H1 (cell line): ENCODE results near the gene SPSB1. TPM values are rescaled to one million over a fixed set of nuclear protein-coding genes. Genes with fewer than 3 reads are reported as not detected.

Source experiments
- CTCF ChIA-PET: fragments of 300-600 bp; sonication (Branson Sonifier 250); formaldehyde crosslinking; loops from one replicate; lab custom pipeline; 2021; ENCODE audit not compliant: partially characterized antibody; lab: Charles Lee
- POLR2A ChIA-PET: fragments of 300-600 bp; sonication (Branson Sonifier 250); formaldehyde crosslinking; loops from one replicate; lab custom pipeline; 2021; ENCODE audit warnings: inconsistent platforms; ENCODE audit not compliant: partially characterized antibody; lab: Charles Lee
- DNase-seq, 2 experiments: peaks; one replicate each; pipeline versions ENCODE4 v3.0.0 to v3.0.0-alpha.2; 2010 to 2022; ENCODE audit warnings: low spot score in 2 of 2, low read depth in 1 of 2, mixed read lengths in 1 of 2
- FAIRE-seq: peaks from 2 replicates; lab custom pipeline; 2011; peaks lifted over from hg19 to GRCh38; lab: Jason Lieb, UNC
- H2AFZ ChIP-seq: 2 replicates; pipeline ENCODE4 v1.8.1; 2012; ENCODE audit warnings: low read length, inconsistent platforms
- H2AK5ac ChIP-seq: 2 replicates; pipeline ENCODE4 v1.6.1; 2013; ENCODE audit warnings: low read depth, low read length
- H2BK120ac ChIP-seq: replicated peaks from 2 replicates; pipeline ENCODE3; 2013; ENCODE audit warnings: low read depth, low read length, inconsistent platforms
- H2BK12ac ChIP-seq: 2 replicates; pipeline ENCODE4 v1.6.1; 2013; ENCODE audit warnings: low read depth, low read length
- H2BK15ac ChIP-seq: 2 replicates; pipeline ENCODE4 v1.6.1; 2013; ENCODE audit warnings: low read length
- H2BK20ac ChIP-seq: 2 replicates; pipeline ENCODE4 v1.6.1; 2013; ENCODE audit warnings: low read length
- H2BK5ac ChIP-seq: 2 replicates; pipeline ENCODE4 v1.6.1; 2013; ENCODE audit warnings: low read depth, low read length
- H3K14ac ChIP-seq: 2 replicates; pipeline ENCODE4 v1.6.1; 2013; ENCODE audit warnings: inconsistent platforms; ENCODE audit not compliant: insufficient read length
- H3K18ac ChIP-seq: 2 replicates; pipeline ENCODE4 v1.6.1; 2013; ENCODE audit warnings: low read length; ENCODE audit errors: extremely low read depth
- H3K23ac ChIP-seq: 2 replicates; pipeline ENCODE4 v1.6.1; 2013; ENCODE audit warnings: inconsistent platforms; ENCODE audit not compliant: insufficient read length
- H3K23me2 ChIP-seq: 2 replicates; pipeline ENCODE4 v1.6.1; 2013; ENCODE audit warnings: low read depth, low read length
- H3K27ac ChIP-seq: 2 replicates; pipeline ENCODE4 v1.6.1; 2011; ENCODE audit warnings: low read depth, low read length, inconsistent platforms
- H3K27me3 ChIP-seq, 4 experiments: replicated peaks in 1 of 4; 1 replicate in 1 of 4; 2 replicates in 3 of 4; pipeline versions ENCODE4 v1.6.1 to v1.8.1; 2011 to 2013; ENCODE audit warnings: low read length in 3 of 4, mild to moderate bottlenecking in 3 of 4, inconsistent platforms in 2 of 4, mixed read lengths in 2 of 4, moderate library complexity in 1 of 4; ENCODE audit not compliant: control insufficient read depth in 3 of 4, insufficient read depth in 3 of 4; ENCODE audit errors: extremely low read depth in 1 of 4
- H3K36me3 ChIP-seq, 4 experiments: 2 replicates each; pipeline versions ENCODE4 v1.6.1 to v1.8.1; 2011 to 2013; ENCODE audit warnings: mild to moderate bottlenecking in 4 of 4, low read length in 3 of 4, moderate library complexity in 2 of 4, control low read depth in 1 of 4, inconsistent platforms in 1 of 4; ENCODE audit not compliant: insufficient read depth in 4 of 4, control insufficient read depth in 2 of 4
- H3K4ac ChIP-seq: replicated peaks from 2 replicates; pipeline ENCODE3; 2013; ENCODE audit warnings: low read length, low read depth, mixed read lengths, inconsistent platforms; ENCODE audit not compliant: insufficient read length
- H3K4me1 ChIP-seq, 4 experiments: replicated peaks in 1 of 4; 1 replicate in 1 of 4; 2 replicates in 3 of 4; pipeline versions ENCODE4 v1.6.1 to v1.8.1; 2011 to 2013; ENCODE audit warnings: low read length in 3 of 4, inconsistent platforms in 2 of 4, mixed read lengths in 1 of 4; ENCODE audit not compliant: insufficient read depth in 4 of 4, control insufficient read depth in 3 of 4
- H3K4me2 ChIP-seq, 2 experiments: 2 replicates each; pipeline versions ENCODE4 v1.6.1 to v1.8.1; 2011 to 2013; ENCODE audit warnings: low read depth in 2 of 2, low read length in 2 of 2, control low read depth in 1 of 2, inconsistent platforms in 1 of 2, mild to moderate bottlenecking in 1 of 2; ENCODE audit not compliant: insufficient read depth in 1 of 2
- H3K4me3 ChIP-seq, 4 experiments: fragments of 200-600, 300-600 bp in 1 of 4; sonication (generic), shearing (Covaris generic), sonication (Bioruptor Twin) in 1 of 4; 2 replicates each; pipeline versions ENCODE4 v1.5.1 to v1.8.1; 2011 to 2016; ENCODE audit warnings: low read length in 4 of 4, low read depth in 3 of 4, control low read depth in 2 of 4, inconsistent platforms in 2 of 4, mild to moderate bottlenecking in 2 of 4, mixed read lengths in 1 of 4, moderate library complexity in 1 of 4; ENCODE audit not compliant: insufficient read depth in 2 of 4; ENCODE audit errors: extremely low read depth in 1 of 4
- H3K56ac ChIP-seq: replicated peaks from 2 replicates; pipeline ENCODE3; 2013; ENCODE audit warnings: low read depth, mild to moderate bottlenecking, mixed read lengths, low read length, inconsistent platforms; ENCODE audit not compliant: insufficient read length
- H3K79me1 ChIP-seq: 2 replicates; pipeline ENCODE4 v1.6.1; 2013; ENCODE audit warnings: low read depth, low read length, control low read depth
- H3K79me2 ChIP-seq, 2 experiments: 2 replicates each; pipeline versions ENCODE4 v1.6.1 to v1.8.1; 2012 to 2013; ENCODE audit warnings: low read length in 2 of 2, mild to moderate bottlenecking in 2 of 2, inconsistent platforms in 1 of 2; ENCODE audit not compliant: insufficient read depth in 2 of 2, control insufficient read depth in 1 of 2
- H3K9ac ChIP-seq, 4 experiments: replicated peaks in 1 of 4; 1 replicate in 1 of 4; 2 replicates in 3 of 4; pipeline versions ENCODE4 v1.6.1 to v1.8.1; 2011 to 2013; ENCODE audit warnings: low read depth in 3 of 4, low read length in 3 of 4, control low read depth in 2 of 4, mild to moderate bottlenecking in 2 of 4, moderate library complexity in 2 of 4, inconsistent platforms in 1 of 4; ENCODE audit errors: extremely low read depth in 1 of 4
- H3K9me3 ChIP-seq, 2 experiments: 2 replicates each; pipeline versions ENCODE4 v1.6.1 to v1.8.1; 2012 to 2013; ENCODE audit warnings: mild to moderate bottlenecking in 2 of 2, moderate library complexity in 2 of 2, control low read depth in 1 of 2, inconsistent platforms in 1 of 2, low read depth in 1 of 2, low read length in 1 of 2, mixed read lengths in 1 of 2; ENCODE audit not compliant: insufficient read depth in 2 of 2
- H4K20me1 ChIP-seq, 2 experiments: replicated peaks in 1 of 2; 2 replicates each; pipeline versions ENCODE3 to v1.8.1; 2011 to 2013; ENCODE audit warnings: inconsistent platforms in 2 of 2, low read length in 2 of 2, mild to moderate bottlenecking in 1 of 2; ENCODE audit not compliant: insufficient read depth in 2 of 2, control insufficient read depth in 1 of 2
- H4K5ac ChIP-seq: 2 replicates; pipeline ENCODE4 v1.6.1; 2013; ENCODE audit warnings: low read length, low read depth, mixed read lengths, inconsistent platforms; ENCODE audit not compliant: insufficient read length
- H4K8ac ChIP-seq: 2 replicates; pipeline ENCODE4 v1.8.0; 2013; ENCODE audit warnings: mild to moderate bottlenecking, moderate library complexity, low read length, inconsistent platforms; ENCODE audit not compliant: insufficient read depth; ENCODE audit errors: extremely low read depth
- H4K91ac ChIP-seq: replicated peaks from 2 replicates; pipeline ENCODE3; 2013; ENCODE audit warnings: low read length, mixed read lengths, inconsistent platforms; ENCODE audit not compliant: insufficient read length
- ASH2L ChIP-seq: fragments of 200-600, 300-600 bp; sonication (generic); IDR thresholded peaks from one replicate; pipeline ENCODE4 v1.7.1; 2017; ENCODE audit warnings: low read length
- ATF3 ChIP-seq: IDR thresholded peaks from 2 replicates; pipeline ENCODE4 v1.6.1; 2011; ENCODE audit warnings: low read depth, mild to moderate bottlenecking, low read length; ENCODE audit not compliant: insufficient read depth
- NANOG ChIP-seq: IDR thresholded peaks from 2 replicates; pipeline ENCODE4 v1.6.1; 2011; ENCODE audit warnings: low read length, low read depth, mild to moderate bottlenecking, inconsistent platforms; ENCODE audit not compliant: insufficient read depth, poor library complexity, severe bottlenecking
- PHF8 ChIP-seq: fragments of 200-600 bp; sonication (generic); conservative IDR thresholded peaks from 2 replicates; pipeline ENCODE4 v1.7.1; 2012; ENCODE audit warnings: low read depth, mild to moderate bottlenecking, inconsistent platforms, low read length, moderate library complexity
- RXRA ChIP-seq: IDR thresholded peaks from 2 replicates; pipeline ENCODE4 v1.6.1; 2011; ENCODE audit warnings: low read depth, mild to moderate bottlenecking, low read length, moderate library complexity; ENCODE audit not compliant: insufficient read depth
- SP2 ChIP-seq: IDR thresholded peaks from 2 replicates; pipeline ENCODE4 v1.6.1; 2012; ENCODE audit warnings: mild to moderate bottlenecking, low read length, inconsistent platforms
- SP4 ChIP-seq: IDR thresholded peaks from 2 replicates; pipeline ENCODE4 v1.6.1; 2012; ENCODE audit warnings: low read length, inconsistent platforms
- SRF ChIP-seq: IDR thresholded peaks from 2 replicates; pipeline ENCODE4 v1.6.1; 2011; ENCODE audit warnings: mild to moderate bottlenecking, low read depth, low read length, moderate library complexity
- SUZ12 ChIP-seq: fragments of 200-600 bp; sonication (generic); IDR thresholded peaks from 2 replicates; pipeline ENCODE4 v1.6.1; 2012; ENCODE audit warnings: mild to moderate bottlenecking, inconsistent platforms, low read length, moderate library complexity, mixed read lengths
- TEAD4 ChIP-seq: IDR thresholded peaks from 2 replicates; pipeline ENCODE4 v1.6.1; 2012; ENCODE audit warnings: low read depth, low read length, inconsistent platforms, mixed read lengths
- USF2 ChIP-seq: IDR thresholded peaks from 2 replicates; pipeline ENCODE4 v1.6.1; 2011; ENCODE audit warnings: low read length, improper control_type of control experiment
- YY1 ChIP-seq: IDR thresholded peaks from 2 replicates; pipeline ENCODE4 v1.6.1; 2011; ENCODE audit warnings: low read depth, mild to moderate bottlenecking, low read length
- ZNF274 ChIP-seq: IDR thresholded peaks from 2 replicates; pipeline ENCODE4 v1.7.0; 2012; ENCODE audit warnings: low read length, borderline replicate concordance; ENCODE audit errors: extremely low read depth
- WGBS, 2 experiments: shearing (Covaris generic) in 1 of 2; methylation state at CpG; one replicate each; pipeline versions ENCODE4 v1.1.6 to v1.1.7; 2013 to 2015; ENCODE audit warnings: low lambda C conversion rate in 2 of 2, mixed read lengths in 2 of 2, inconsistent platforms in 1 of 2, low coverage in 1 of 2, missing lambda C conversion rate in 1 of 2; ENCODE audit not compliant: insufficient replicate concordance in 2 of 2, insufficient coverage in 1 of 2, insufficient read length in 1 of 2; ENCODE audit errors: extremely low coverage in 1 of 2, missing lambda C conversion rate in 1 of 2; 5-methylcytosine and 5-hydroxymethylcytosine counted together
- polyA plus RNA-seq, 7 experiments: library from polyadenylated mRNA; depleted of rRNA in 3 of 7; stranded (reverse) in 5 of 7; unstranded in 2 of 7; fragments of >200 nt in 5 of 7; fragments of 200-250 nt in 2 of 7; gene quantifications; 1 replicate in 5 of 7; 2 replicates in 1 of 7; 4 replicates in 1 of 7; pipeline versions ENCODE4 v1.2.1 to v1.2.3, GENCODE V29; 2011 to 2013; ENCODE audit warnings: missing spikeins in 2 of 7, mixed read lengths in 2 of 7
- total RNA-seq: library from RNA; stranded (reverse); fragmentation: NEBNext Ultra II Directional; extraction: Animal tissue kit (Norgen Biotek cat#: 25700); gene quantifications from 2 replicates; pipeline ENCODE4 v1.2.1, GENCODE V29; 2021

The SPSB1 gene
- total and polyA plus RNA-seq, 2 of the 8 experiments (the other 6 are each of a cell fraction or from before 2014, with no cell fraction given): 5.3 to 6.4 TPM

GRCh38 chr1:9275161-9275560, 17.5 kb upstream of the SPSB1 start:
- no peaks in the 10 kb centered on the region for H3K79me2 ChIP-seq
- H4K91ac ChIP-seq: no peak overlapping the region
- H3K4me3 ChIP-seq: no peak overlapping the region
- 0 out of 2 replicates have a peak overlapping the region, but pooled peaks have one; percentile 5 for H2BK12ac ChIP-seq
- no peak overlapping the region for H2BK120ac ChIP-seq
- H3K18ac ChIP-seq: no peak overlapping the region
- no peak overlapping the region for H3K9ac ChIP-seq
- CTCF ChIA-PET: interaction anchor here (0.6 to 2.4 kb wide), 7 partner anchors 8 to 221 kb away, joined by 3 to 9 read pairs (median 3); no protein-coding TSS in a partner anchor
- no peak overlapping the region for H2BK20ac ChIP-seq
- no peak overlapping the region for H3K14ac ChIP-seq
- H3K4ac ChIP-seq: no peak overlapping the region
- no peaks in the 10 kb centered on the region; a peak in 2 of 7 replicates for H3K27me3 ChIP-seq
- H2AK5ac ChIP-seq: no peak overlapping the region
- 84% methylated on average over 10 of the region's 10 CpGs; no CpG with 5 or more reads in 1 of the 2 experiments for WGBS, 2 experiments
- no peak overlapping the region for H2AFZ ChIP-seq
- no peak overlapping the region; the same call in 1 of the 2 replicates for H4K8ac ChIP-seq
- H3K36me3 ChIP-seq: no peaks in the 10 kb centered on the region
- H3K56ac ChIP-seq: no peak overlapping the region
- H3K79me1 ChIP-seq: no peaks in the 10 kb centered on the region
- H3K4me1 ChIP-seq: peaks cover 0 to 12% (median 10%) of the 10 kb centered on the region in 4 experiments; a peak in 6 of 7 replicates
- DNase-seq: no peak
- H4K5ac ChIP-seq: no peak overlapping the region
- no peak overlapping the region for H3K23ac ChIP-seq
- H3K9me3 ChIP-seq: no peaks in the 10 kb centered on the region
- POLR2A ChIA-PET: no interaction called here
- FAIRE-seq: no peak
- 0 out of 2 replicates have a peak overlapping the region, but pooled peaks have one; percentile 44 for H2BK5ac ChIP-seq
- H3K4me2 ChIP-seq: no peak overlapping the region
- no peaks in the 10 kb centered on the region for H4K20me1 ChIP-seq
- peak overlapping the region; percentile 88; the same call in 1 of the 2 replicates for H2BK15ac ChIP-seq
- H3K27ac ChIP-seq: no peak overlapping the region
- no peaks in the 10 kb centered on the region for H3K23me2 ChIP-seq
- TF ChIP-seq TEAD4: no peak
- no peak for TF ChIP-seq NANOG
- no peak for TF ChIP-seq YY1
- TF ChIP-seq ASH2L: no peak
- no peak for TF ChIP-seq SRF
- no peak for TF ChIP-seq ATF3
- no peak for TF ChIP-seq SP4
- no peak for TF ChIP-seq SP2
- no peak for TF ChIP-seq RXRA
- no peak for TF ChIP-seq PHF8
- no peak for TF ChIP-seq USF2
- no peak for TF ChIP-seq ZNF274
- TF ChIP-seq SUZ12: no peak
